Astrocyte of the cerebellum (primary cell): ENCODE results near the gene ADARB2.

Source experiments
- DNase-seq: peaks from one replicate; pipeline ENCODE4 v3.0.0-alpha.2; 2011; ENCODE audit warnings: low read depth
- H3K4me3 ChIP-seq: 2 replicates; pipeline ENCODE4 v1.5.1; 2011; ENCODE audit warnings: mild to moderate bottlenecking, low read depth, low read length, moderate library complexity
- in situ Hi-C: cut with HindIII; loops from 2 replicates; pipeline ENCODE4 v1.10.0; 2017; ENCODE audit warnings: low sequenced_read_pairs
- TF ChIP-seq, protein P1 (sequence below): IDR thresholded peaks from 2 replicates; pipeline ENCODE4 v1.5.1; 2012; ENCODE audit warnings: low read length, low read depth, moderate library complexity, mild to moderate bottlenecking; ENCODE audit errors: missing control alignments

Gene ADARB2

GRCh38 chr10:1668399-1668798 is 68.9 kb downstream of the ADARB2 start:
- H3K4me3 ChIP-seq = no peak overlapping the region
- TF ChIP-seq, protein P1, sequence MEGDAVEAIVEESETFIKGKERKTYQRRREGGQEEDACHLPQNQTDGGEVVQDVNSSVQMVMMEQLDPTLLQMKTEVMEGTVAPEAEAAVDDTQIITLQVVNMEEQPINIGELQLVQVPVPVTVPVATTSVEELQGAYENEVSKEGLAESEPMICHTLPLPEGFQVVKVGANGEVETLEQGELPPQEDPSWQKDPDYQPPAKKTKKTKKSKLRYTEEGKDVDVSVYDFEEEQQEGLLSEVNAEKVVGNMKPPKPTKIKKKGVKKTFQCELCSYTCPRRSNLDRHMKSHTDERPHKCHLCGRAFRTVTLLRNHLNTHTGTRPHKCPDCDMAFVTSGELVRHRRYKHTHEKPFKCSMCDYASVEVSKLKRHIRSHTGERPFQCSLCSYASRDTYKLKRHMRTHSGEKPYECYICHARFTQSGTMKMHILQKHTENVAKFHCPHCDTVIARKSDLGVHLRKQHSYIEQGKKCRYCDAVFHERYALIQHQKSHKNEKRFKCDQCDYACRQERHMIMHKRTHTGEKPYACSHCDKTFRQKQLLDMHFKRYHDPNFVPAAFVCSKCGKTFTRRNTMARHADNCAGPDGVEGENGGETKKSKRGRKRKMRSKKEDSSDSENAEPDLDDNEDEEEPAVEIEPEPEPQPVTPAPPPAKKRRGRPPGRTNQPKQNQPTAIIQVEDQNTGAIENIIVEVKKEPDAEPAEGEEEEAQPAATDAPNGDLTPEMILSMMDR = no peak
- DNase-seq = no peak
- in situ Hi-C loops = no loop called here

DNA sequence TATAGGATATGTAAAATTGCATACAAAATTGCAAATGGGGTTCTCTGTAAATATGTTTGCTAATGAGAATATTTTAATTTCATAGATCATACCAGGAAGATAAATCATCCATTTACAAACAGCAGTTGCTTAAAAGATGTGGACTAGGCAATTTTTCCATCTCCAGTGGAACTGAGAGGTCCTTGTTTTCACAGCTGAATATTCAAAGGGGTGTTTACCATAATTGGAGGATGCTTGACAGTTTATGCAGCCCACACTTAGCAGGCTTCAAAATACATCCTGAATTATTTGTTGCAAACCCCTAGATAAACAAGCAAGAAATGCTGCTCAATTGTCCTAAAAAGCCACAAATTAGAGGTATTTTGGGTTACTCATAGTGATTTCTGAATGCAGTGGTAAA is 69.9 kb downstream of the ADARB2 start:
- TF ChIP-seq, protein P1 = no peak
- H3K4me3 ChIP-seq = no peak overlapping the region
- in situ Hi-C loops = no loop called here
- DNase-seq = no peak

DNA sequence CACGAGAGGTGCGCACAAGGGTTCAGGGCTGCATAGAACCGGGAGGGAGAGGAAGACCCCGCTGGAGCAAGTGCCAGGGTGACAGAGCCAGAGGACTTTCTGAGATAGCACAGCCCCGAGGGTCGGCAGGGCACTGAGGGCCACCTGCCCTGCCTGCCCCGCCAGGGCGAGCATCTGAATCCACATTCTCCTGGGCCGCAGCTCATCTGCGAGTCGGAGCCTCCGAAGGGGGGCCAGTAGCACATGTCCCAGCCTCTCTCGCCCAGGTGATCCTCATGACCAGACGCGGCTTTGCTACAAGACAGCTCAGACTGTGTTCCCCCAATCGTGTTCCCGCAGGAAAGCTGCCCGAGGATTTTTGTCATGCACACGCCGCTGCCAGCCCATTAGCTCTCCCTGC is 71.2 kb downstream of the ADARB2 start:
- no peak for DNase-seq
- TF ChIP-seq, protein P1 = no peak
- no peak overlapping the region for H3K4me3 ChIP-seq
- in situ Hi-C loops = no loop called here

DNA sequence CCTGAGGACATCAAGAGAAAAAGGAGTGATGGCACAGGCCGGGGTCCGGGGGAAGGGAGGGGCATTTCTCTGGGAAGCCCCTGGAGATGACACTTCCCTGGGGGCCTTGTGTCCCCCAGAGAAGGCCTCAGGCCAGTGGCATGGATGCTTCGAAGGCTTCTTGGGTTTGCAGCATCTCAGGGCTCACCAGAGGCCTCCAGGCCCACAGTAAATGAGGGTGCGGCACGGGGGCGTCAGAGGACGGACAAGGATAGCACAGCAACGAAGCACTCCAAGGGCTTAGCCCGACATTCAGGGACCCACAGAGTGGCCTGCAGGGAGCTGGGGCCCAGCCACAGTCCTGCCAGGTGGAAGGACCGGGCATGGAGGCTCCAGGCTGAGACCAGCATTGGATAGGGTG is 71.6 kb downstream of the ADARB2 start:
- H3K4me3 ChIP-seq = no peak overlapping the region
- no peak for DNase-seq
- in situ Hi-C loops = no loop called here
- TF ChIP-seq, protein P1 = no peak

- DNase-seq = no peak
- no peak overlapping the region for H3K4me3 ChIP-seq
- TF ChIP-seq, protein P1 = no peak
- in situ Hi-C loops = no loop called here
Measured at GRCh38 chr10:1665021-1665661, 72.2 kb downstream of the ADARB2 start.

DNA sequence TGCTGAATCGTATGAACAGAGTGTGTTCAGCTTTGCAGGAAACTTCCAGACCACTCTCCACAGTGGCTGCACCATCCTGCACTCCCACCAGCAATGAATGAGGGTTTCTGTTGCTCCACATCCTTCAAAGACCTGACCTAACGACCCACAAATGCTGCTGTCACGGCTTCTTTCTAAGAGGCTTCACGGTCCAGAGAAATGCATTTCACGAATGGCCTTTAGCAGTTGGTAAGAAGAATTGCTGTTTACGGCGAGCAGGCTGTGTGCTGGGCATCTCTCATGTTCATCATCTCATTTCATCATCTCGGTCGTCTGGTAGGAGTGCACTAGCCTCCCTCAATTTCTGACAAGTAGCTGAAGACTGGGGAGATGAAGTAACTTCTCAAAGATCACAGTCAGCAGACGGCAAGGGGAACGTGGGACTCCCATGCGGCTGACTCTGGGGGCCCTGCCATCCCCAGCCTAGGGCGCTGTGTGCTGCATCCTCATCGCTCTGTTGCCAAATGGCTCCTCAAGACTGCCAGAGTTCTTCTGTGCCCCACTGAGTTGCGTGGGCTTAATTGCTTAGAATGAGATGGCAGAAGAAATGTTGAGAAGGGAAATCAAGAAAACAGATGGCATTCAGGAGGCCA is 72.9 kb downstream of the ADARB2 start:
- H3K4me3 ChIP-seq = no peak overlapping the region
- TF ChIP-seq, protein P1 = no peak
- in situ Hi-C loops = no loop called here
- no peak for DNase-seq
